Measurements from ENCODE around the gene ZC3HAV1. TPM values are rescaled to one million over a fixed set of nuclear protein-coding genes. Genes with fewer than 3 reads are reported as not detected.

Gene ZC3HAV1
- total and polyA plus RNA-seq, 2 of the 4 experiments (the other 2 are of a cell fraction) = 9.9 to 22.4 TPM

DNA sequence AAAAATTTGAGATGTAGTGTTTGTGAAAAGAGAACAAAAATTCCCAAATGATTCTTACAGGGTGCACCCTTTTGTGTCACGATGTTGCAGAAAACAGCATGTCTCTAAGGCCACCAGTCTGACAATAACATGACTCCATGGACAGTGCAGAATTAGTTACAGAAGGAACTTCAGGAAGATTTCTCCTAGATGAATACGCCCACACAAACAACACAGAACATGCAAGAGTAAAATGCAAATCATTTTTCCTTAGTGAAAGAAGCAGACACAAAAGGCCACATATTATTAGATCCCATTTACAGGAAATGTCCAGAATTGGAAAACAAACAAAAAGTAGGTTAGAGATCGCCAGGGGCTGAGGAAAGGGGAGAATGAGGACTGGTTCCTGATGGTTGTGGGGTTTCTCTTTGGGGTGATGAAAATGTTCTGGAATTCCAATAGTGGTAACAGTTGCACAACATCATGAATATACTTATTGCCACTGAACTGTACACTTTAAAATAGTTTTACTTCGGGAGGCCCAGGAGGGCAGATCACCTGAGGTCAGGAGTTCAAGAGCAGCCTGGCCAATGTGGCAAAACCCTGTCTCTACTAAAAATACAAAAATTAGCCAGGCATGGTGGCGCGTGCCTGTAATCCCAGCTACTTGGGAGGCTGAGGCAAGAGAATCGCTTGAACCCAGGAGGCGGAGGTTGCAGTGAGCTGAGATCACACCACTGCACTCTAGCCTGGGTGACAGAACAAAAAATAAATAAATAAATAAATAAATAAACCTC is 10.2 kb downstream of the ZC3HAV1 start:
- no CpG with 5 or more reads among the region's 8 CpGs for WGBS, 2 experiments (ENCODE audit: extremely low coverage in 2 of 2, insufficient read length in 1 of 2)
- Histone ChIP-seq H3K9ac (ENCODE audit: low read depth, low read length) (no peak overlapping the region), H3K4me3 (ENCODE audit: insufficient read depth, low read depth, low read length) (no peak overlapping the region), H4K20me1 (ENCODE audit: insufficient read depth, low read length) (peaks cover 3% of the 10 kb centered on the region; the same call in 1 of the 2 replicates), H3K4me1 (ENCODE audit: control insufficient read depth, insufficient read depth, low read length) (peaks cover 2% of the 10 kb centered on the region; the same call in 1 of the 2 replicates), H2BK5ac (ENCODE audit: low read depth, low read length, poor library complexity, severe bottlenecking) (no peak overlapping the region), H3K23ac (ENCODE audit: low read depth, low read length) (no peak overlapping the region), H2BK20ac (ENCODE audit: low read depth, low read length) (no peak overlapping the region), H4K91ac (ENCODE audit: insufficient read depth, low read depth, low read length) (no peak overlapping the region), H3K27me3 (ENCODE audit: control insufficient read depth, insufficient read depth, low read length) (no peaks in the 10 kb centered on the region), H4K8ac (ENCODE audit: low read depth in 2 of 2, low read length in 2 of 2) (no peak overlapping the region), H2AFZ (replicated peaks; ENCODE audit: low read length, poor library complexity) (no peak overlapping the region), H4K5ac (ENCODE audit: low read depth, low read length) (no peak overlapping the region), H3K9me3 (ENCODE audit: control insufficient read depth, insufficient read depth, low read length) (no peaks in the 10 kb centered on the region), H3K79me1 (ENCODE audit: low read depth in 1 of 2, low read length in 2 of 2) (peaks cover 8 to 49% of the 10 kb centered on the region in 2 experiments), H2AK5ac (ENCODE audit: low read depth, low read length) (no peak overlapping the region), H2AK9ac (replicated peaks; ENCODE audit: low read depth, low read length, poor library complexity) (no peak overlapping the region), H3K9me1 (ENCODE audit: insufficient read depth, low read length) (no peaks in the 10 kb centered on the region), H3K27ac (ENCODE audit: insufficient read depth, low read length) (no peak overlapping the region), H3K14ac (replicated peaks; ENCODE audit: low read depth, low read length) (no peak overlapping the region), H3K18ac (ENCODE audit: low read depth, low read length) (no peak overlapping the region), H3K56ac (ENCODE audit: extremely low read depth, insufficient read depth, low read length) (no peak overlapping the region), H3K4me2 (ENCODE audit: low read depth, low read length) (peak overlapping the region; percentile 61), H2BK15ac (ENCODE audit: low read depth, low read length) (no peak overlapping the region), H3K36me3 (ENCODE audit: control insufficient read depth, insufficient read depth, low read length) (no peaks in the 10 kb centered on the region; the same call in 1 of the 2 replicates), H3K4ac (ENCODE audit: low read depth, low read length) (no peak overlapping the region), H2BK120ac (ENCODE audit: low read depth, low read length) (no peak overlapping the region)
- CTCF ChIA-PET = no interaction called here
- intact Hi-C loops (cut with micrococcal nuclease) = no loop called here
- ATAC-seq (ENCODE audit: low read depth) = peak; percentile 54
- in situ Hi-C loops (cut with MboI; ENCODE audit: low sequenced_read_pairs) = no loop called here
- peak; percentile 23 for DNase-seq
- BruUV-seq (replicated peaks) = no TSS peak
- POLR2A ChIA-PET (ENCODE audit: unreplicated experiment) = no interaction called here
- TF ChIP-seq, protein P1, sequence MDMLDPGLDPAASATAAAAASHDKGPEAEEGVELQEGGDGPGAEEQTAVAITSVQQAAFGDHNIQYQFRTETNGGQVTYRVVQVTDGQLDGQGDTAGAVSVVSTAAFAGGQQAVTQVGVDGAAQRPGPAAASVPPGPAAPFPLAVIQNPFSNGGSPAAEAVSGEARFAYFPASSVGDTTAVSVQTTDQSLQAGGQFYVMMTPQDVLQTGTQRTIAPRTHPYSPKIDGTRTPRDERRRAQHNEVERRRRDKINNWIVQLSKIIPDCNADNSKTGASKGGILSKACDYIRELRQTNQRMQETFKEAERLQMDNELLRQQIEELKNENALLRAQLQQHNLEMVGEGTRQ (IDR thresholded peaks at IDR 0.05; ENCODE audit: low read depth, low read length) = no peak
- TF ChIP-seq RFX5 (IDR thresholded peaks at IDR 0.05; ENCODE audit: low read depth, low read length) (no peak), FOS (IDR thresholded peaks at IDR 0.05; ENCODE audit: low read depth, low read length) (no peak), CEBPB (IDR thresholded peaks at IDR 0.05; ENCODE audit: low read depth, low read length) (peak; percentile 72), MAZ (IDR thresholded peaks at IDR 0.05; ENCODE audit: borderline replicate concordance, low read depth, low read length) (no peak)
- dilution Hi-C loops (cut with HindIII; ENCODE audit: low sequenced_read_pairs, unreplicated experiment) = no loop called here
